Measurements from ENCODE around the gene GPR42. TPM values are rescaled to one million over a fixed set of nuclear protein-coding genes. Genes with fewer than 3 reads are reported as not detected.

Gene GPR42
- total and polyA plus RNA-seq, 2 of the 4 experiments (the other 2 are of a cell fraction) = not detected

DNA sequence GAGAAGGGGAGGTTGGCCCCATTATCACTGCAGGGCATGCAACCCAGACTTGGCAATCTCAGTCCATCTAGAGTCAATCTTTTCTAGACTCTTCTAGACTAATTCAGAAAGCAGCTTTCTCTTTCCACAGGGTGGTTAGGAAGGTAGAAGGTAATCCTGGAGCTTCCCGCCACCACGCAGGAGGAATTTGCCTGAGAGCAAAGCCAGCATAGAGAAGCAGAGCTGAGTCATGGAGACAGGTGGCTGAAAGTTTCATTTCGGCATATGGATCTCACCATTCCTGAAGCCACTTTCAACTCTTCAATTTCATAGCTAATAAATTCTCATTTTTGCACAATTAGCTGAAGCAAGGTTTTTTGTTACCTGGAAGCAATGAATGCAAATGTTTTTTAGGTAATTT lies 48.2 kb downstream of the GPR42 start:
- H3K4me2 ChIP-seq (ENCODE audit: low read depth, low read length) = no peak overlapping the region
- no peak for TF ChIP-seq NFE2L2 (IDR thresholded peaks at IDR 0.05; ENCODE audit: low read depth, low read length)
- TF ChIP-seq SMC3 (IDR thresholded peaks at IDR 0.05; ENCODE audit: low read depth, low read length) = no peak
- TF ChIP-seq, protein P1, sequence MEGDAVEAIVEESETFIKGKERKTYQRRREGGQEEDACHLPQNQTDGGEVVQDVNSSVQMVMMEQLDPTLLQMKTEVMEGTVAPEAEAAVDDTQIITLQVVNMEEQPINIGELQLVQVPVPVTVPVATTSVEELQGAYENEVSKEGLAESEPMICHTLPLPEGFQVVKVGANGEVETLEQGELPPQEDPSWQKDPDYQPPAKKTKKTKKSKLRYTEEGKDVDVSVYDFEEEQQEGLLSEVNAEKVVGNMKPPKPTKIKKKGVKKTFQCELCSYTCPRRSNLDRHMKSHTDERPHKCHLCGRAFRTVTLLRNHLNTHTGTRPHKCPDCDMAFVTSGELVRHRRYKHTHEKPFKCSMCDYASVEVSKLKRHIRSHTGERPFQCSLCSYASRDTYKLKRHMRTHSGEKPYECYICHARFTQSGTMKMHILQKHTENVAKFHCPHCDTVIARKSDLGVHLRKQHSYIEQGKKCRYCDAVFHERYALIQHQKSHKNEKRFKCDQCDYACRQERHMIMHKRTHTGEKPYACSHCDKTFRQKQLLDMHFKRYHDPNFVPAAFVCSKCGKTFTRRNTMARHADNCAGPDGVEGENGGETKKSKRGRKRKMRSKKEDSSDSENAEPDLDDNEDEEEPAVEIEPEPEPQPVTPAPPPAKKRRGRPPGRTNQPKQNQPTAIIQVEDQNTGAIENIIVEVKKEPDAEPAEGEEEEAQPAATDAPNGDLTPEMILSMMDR (conservative IDR thresholded peaks at IDR 0.05; ENCODE audit: low read depth, low read length) = no peak
- no peak for TF ChIP-seq MXI1 (IDR thresholded peaks at IDR 0.05; ENCODE audit: borderline replicate concordance, low read depth, low read length)
- TF ChIP-seq CHD1 (IDR thresholded peaks at IDR 0.05; ENCODE audit: low read depth, low read length) = no peak
- TF ChIP-seq, protein P2, sequence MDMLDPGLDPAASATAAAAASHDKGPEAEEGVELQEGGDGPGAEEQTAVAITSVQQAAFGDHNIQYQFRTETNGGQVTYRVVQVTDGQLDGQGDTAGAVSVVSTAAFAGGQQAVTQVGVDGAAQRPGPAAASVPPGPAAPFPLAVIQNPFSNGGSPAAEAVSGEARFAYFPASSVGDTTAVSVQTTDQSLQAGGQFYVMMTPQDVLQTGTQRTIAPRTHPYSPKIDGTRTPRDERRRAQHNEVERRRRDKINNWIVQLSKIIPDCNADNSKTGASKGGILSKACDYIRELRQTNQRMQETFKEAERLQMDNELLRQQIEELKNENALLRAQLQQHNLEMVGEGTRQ (IDR thresholded peaks at IDR 0.05; ENCODE audit: low read depth, low read length) = no peak
- TF ChIP-seq, protein P3, sequence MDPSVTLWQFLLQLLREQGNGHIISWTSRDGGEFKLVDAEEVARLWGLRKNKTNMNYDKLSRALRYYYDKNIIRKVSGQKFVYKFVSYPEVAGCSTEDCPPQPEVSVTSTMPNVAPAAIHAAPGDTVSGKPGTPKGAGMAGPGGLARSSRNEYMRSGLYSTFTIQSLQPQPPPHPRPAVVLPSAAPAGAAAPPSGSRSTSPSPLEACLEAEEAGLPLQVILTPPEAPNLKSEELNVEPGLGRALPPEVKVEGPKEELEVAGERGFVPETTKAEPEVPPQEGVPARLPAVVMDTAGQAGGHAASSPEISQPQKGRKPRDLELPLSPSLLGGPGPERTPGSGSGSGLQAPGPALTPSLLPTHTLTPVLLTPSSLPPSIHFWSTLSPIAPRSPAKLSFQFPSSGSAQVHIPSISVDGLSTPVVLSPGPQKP (IDR thresholded peaks at IDR 0.05; ENCODE audit: borderline replicate concordance, low read depth, low read length) = no peak
- no peak for TF ChIP-seq RAD21 (IDR thresholded peaks at IDR 0.05; ENCODE audit: low read length)
- no peak for TF ChIP-seq POLR2A (IDR thresholded peaks at IDR 0.05; ENCODE audit: low read depth, low read length)
- TF ChIP-seq RFX5 (IDR thresholded peaks at IDR 0.05; ENCODE audit: low read depth, low read length) = no peak
- no peak for TF ChIP-seq MAZ (IDR thresholded peaks at IDR 0.05; ENCODE audit: borderline replicate concordance, low read depth, low read length)
- no peak for TF ChIP-seq MAFK (IDR thresholded peaks at IDR 0.05; ENCODE audit: low read depth, low read length)
- TF ChIP-seq BHLHE40 (IDR thresholded peaks at IDR 0.05; ENCODE audit: low read depth, low read length) = no peak
- TF ChIP-seq FOS (IDR thresholded peaks at IDR 0.05; ENCODE audit: low read depth, low read length) = no peak
- no peak for TF ChIP-seq RCOR1 (IDR thresholded peaks at IDR 0.05; ENCODE audit: insufficient replicate concordance, low read length)
- no peak overlapping the region for H3K23ac ChIP-seq (ENCODE audit: low read depth, low read length)
- no peaks in the 10 kb centered on the region for H3K79me1 ChIP-seq (ENCODE audit: low read depth in 1 of 2, low read length in 2 of 2)
- no peak overlapping the region for H2BK15ac ChIP-seq (ENCODE audit: low read depth, low read length)
- H3K27me3 ChIP-seq (ENCODE audit: control insufficient read depth, insufficient read depth, low read length) = peaks cover 8% of the 10 kb centered on the region; the same call in 1 of the 2 replicates
- H3K27ac ChIP-seq (ENCODE audit: insufficient read depth, low read length) = no peak overlapping the region
- H4K8ac ChIP-seq (ENCODE audit: low read depth in 2 of 2, low read length in 2 of 2) = no peak overlapping the region
- no peak overlapping the region for H4K91ac ChIP-seq (ENCODE audit: insufficient read depth, low read depth, low read length)
- H3K4ac ChIP-seq (ENCODE audit: low read depth, low read length) = no peak overlapping the region
- H3K9me3 ChIP-seq (ENCODE audit: control insufficient read depth, insufficient read depth, low read length) = no peaks in the 10 kb centered on the region
- no peaks in the 10 kb centered on the region for H3K4me1 ChIP-seq (ENCODE audit: control insufficient read depth, insufficient read depth, low read length)
- H2BK120ac ChIP-seq (ENCODE audit: low read depth, low read length) = no peak overlapping the region
- BruUV-seq (replicated peaks) = no TSS peak
- ChIA-PET POLR2A (ENCODE audit: unreplicated experiment) (no interaction called here), CTCF (no interaction called here)
- H3K56ac ChIP-seq (ENCODE audit: extremely low read depth, insufficient read depth, low read length) = no peak overlapping the region
- H3K36me3 ChIP-seq (ENCODE audit: control insufficient read depth, insufficient read depth, low read length) = no peaks in the 10 kb centered on the region
- no peaks in the 10 kb centered on the region for H4K20me1 ChIP-seq (ENCODE audit: insufficient read depth, low read length)
- H2BK5ac ChIP-seq (ENCODE audit: low read depth, low read length, poor library complexity, severe bottlenecking) = no peak overlapping the region
- in situ Hi-C loops (cut with MboI; ENCODE audit: low sequenced_read_pairs) = no loop called here
- ATAC-seq (ENCODE audit: low read depth) = no peak
- no peak overlapping the region for H2AFZ ChIP-seq (replicated peaks; ENCODE audit: low read length, poor library complexity)
- no peak for DNase-seq
- dilution Hi-C loops (cut with HindIII; ENCODE audit: low sequenced_read_pairs, unreplicated experiment) = no loop called here
- H4K5ac ChIP-seq (ENCODE audit: low read depth, low read length) = no peak overlapping the region
- H2BK20ac ChIP-seq (ENCODE audit: low read depth, low read length) = no peak overlapping the region
- H3K9ac ChIP-seq (ENCODE audit: low read depth, low read length) = no peak overlapping the region
- no peak overlapping the region for H2AK5ac ChIP-seq (ENCODE audit: low read depth, low read length)
- no peak overlapping the region for H3K14ac ChIP-seq (replicated peaks; ENCODE audit: low read depth, low read length)
- H3K9me1 ChIP-seq (ENCODE audit: insufficient read depth, low read length) = no peaks in the 10 kb centered on the region
- no peak overlapping the region for H2AK9ac ChIP-seq (replicated peaks; ENCODE audit: low read depth, low read length, poor library complexity)
- H3K18ac ChIP-seq (ENCODE audit: low read depth, low read length) = no peak overlapping the region
- no peak overlapping the region for H3K4me3 ChIP-seq (ENCODE audit: insufficient read depth, low read depth, low read length)
- WGBS, 2 experiments (ENCODE audit: extremely low coverage in 2 of 2, insufficient read length in 1 of 2) = no CpG with 5 or more reads among the region's 3 CpGs
- intact Hi-C loops (cut with micrococcal nuclease) = no loop called here
